Measurements from ENCODE around the gene DCP2.

DCP2 gene

DNA sequence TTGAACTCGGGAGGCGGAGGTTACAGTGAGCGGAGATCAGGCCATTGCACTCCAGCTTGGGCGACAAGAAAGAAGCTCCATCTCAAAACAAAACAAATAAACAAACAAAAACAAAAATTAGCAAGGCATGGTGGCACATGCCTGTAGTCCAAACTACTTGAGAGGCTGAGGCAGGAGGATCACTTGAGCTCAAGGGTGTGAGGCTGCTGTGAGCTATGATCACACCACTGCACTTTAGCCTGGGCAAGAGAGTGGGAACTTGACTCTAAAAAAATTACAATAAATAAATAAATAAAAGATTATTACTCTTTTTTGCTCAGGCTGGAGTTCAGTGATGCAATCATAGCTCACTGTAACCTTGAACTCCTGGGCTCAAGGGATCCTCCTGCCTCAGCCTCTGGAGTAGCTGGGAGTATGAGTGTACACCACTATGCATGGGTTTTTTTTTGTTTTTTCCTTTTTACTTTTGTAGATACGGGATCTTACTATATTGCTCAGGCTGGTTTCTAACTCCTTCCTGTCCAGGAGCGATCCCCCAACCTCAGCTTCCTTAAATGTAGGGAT, 9.0 kb upstream of the DCP2 start:
- DNase-seq (ENCODE audit: low read depth in 2 of 2): no peak

GRCh38 chr5:112968411-112969106, 8.0 kb upstream of the DCP2 start:
- DNase-seq (ENCODE audit: low read depth in 2 of 2): no peak

DNA sequence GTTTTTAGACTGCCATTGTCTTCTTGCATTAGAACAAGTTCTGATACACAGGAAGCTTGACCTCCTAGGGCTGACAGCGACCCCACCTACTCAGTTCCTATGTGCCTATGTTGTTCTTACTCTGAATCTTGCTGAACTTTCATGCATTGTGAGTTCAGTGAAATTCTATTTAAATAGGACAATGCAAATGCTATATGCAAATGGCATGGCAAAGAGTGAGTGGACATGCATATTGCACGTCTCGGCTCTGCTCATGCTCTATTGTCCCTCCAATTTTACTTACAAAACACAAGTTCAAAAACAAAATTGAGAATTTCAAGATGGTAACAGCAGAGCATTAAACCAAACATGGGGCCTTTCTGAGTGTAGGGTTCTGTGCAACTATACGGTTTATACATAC, 5.3 kb upstream of the DCP2 start:
- DNase-seq (ENCODE audit: low read depth in 2 of 2): no peak

- DNase-seq (ENCODE audit: low read depth in 2 of 2): no peak
Measured at GRCh38 chr5:112973036-112973435, 3.6 kb upstream of the DCP2 start.

GRCh38 chr5:112973904-112974303, 2.7 kb upstream of the DCP2 start:
- DNase-seq (ENCODE audit: low read depth in 2 of 2): no peak

GRCh38 chr5:112974901-112975300, 1.7 kb upstream of the DCP2 start:
- no peak for DNase-seq (ENCODE audit: low read depth in 2 of 2)

DNA sequence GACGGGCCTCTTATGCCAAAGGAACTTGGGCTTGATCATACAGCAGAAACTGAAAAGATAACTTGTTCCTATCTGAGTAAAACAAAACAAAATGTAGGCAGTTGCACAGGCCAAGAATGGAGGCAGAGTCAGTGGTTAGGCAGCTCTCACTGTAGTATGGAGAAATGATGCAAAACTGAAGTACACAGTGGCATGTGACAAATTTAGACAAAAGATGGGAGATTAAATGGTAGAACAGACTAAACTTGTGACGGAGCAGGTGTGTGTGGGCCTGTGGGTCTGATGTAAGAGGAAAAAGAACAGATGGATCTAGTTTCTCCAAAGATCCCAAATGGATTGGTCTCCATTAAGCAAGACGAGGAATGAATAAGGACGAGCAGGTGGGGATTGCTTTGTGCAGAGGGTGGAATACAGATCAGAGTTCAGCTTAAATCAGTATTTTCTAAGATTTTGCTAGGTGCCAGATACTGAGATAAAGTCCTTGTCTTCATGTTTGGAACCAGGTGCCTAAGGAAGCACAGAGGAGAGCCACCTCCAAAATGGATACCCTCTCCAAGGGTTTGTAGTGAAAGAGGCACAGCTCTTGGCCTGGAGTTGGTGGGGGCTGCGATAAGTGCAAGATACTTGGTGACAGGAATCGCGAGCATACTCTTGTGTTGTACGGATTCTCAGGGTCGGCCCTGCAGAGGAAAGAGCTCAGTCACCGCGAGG, 722 bp upstream of the DCP2 start:
- DNase-seq (ENCODE audit: low read depth in 2 of 2): no peak

DNA sequence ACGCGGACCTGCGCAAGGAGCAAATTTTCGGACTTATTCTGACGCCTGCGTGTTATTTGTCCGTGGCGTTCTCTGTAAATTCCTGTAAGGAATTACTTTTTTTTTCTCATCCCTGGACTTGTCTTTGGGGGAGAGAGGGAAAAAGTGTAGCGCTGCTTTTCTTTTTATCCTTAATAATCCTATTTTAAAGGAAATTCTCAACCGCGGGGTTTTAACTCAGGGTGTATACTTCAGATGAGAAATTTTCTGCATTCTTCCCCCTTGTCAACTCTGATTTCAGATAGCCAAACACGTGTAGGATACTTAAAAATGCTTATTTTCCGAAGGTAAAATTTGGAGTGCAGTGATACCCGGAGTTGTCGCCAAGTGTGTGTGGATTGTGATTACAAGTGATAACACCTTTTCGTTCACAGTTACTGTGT, 853 bp downstream of the DCP2 start:
- DNase-seq (ENCODE audit: low read depth in 2 of 2): no peak

DNA sequence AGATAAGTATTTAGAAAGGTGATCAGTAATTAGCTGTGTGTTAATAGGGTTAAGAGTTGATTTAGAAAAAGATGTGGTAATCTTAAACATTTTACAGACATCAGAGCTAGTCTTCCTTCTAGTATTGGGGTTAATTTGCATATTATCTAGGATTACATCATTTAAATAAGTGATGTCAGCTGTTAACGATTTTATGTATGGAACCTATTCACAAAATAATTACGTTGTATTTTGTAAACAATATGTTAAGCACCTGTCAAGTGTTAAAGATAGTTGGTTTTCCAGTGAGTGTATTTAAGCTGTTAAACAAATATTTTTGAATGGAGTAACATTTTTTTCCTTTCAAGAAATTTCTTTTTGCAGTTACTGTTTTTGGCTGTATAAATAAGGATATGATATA, 2.2 kb downstream of the DCP2 start:
- DNase-seq (ENCODE audit: low read depth in 2 of 2): no peak

DNA sequence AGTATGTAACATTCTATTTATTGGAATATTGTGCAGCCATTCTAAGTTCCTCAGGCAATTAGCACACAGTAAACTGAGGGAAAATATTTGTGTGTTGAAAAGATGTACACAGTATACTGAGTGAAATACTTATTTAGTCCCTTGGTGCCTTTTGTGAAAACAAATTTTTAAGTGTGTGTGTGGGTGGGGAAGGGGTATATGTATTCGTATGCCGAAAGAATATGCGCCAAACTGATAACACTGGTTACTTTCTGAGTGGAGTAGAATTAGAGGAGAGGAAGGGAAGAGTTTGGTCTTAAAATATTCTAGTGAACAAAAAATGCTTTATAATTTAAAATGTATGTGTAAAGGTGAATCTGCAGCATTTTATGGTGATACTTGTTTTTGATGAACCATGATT, 3.1 kb downstream of the DCP2 start:
- DNase-seq (ENCODE audit: low read depth in 2 of 2): no peak

- no peak for DNase-seq (ENCODE audit: low read depth in 2 of 2)
Measured at GRCh38 chr5:112983363-112983762, 6.8 kb downstream of the DCP2 start.

GRCh38 chr5:112986224-112986623, 9.6 kb downstream of the DCP2 start:
- no peak for DNase-seq (ENCODE audit: low read depth in 2 of 2)

GRCh38 chr5:112995764-112996618, 19.4 kb downstream of the DCP2 start:
- peak; percentile 55 to 62 for DNase-seq (ENCODE audit: low read depth in 2 of 2)

- DNase-seq (ENCODE audit: low read depth in 2 of 2): no peak
Measured at GRCh38 chr5:112996830-112997374, 20.3 kb downstream of the DCP2 start.

GRCh38 chr5:112998296-112998695, 21.7 kb downstream of the DCP2 start:
- no peak for DNase-seq (ENCODE audit: low read depth in 2 of 2)

GRCh38 chr5:113000466-113000865, 23.9 kb downstream of the DCP2 start:
- DNase-seq (ENCODE audit: low read depth in 2 of 2): no peak

DNA sequence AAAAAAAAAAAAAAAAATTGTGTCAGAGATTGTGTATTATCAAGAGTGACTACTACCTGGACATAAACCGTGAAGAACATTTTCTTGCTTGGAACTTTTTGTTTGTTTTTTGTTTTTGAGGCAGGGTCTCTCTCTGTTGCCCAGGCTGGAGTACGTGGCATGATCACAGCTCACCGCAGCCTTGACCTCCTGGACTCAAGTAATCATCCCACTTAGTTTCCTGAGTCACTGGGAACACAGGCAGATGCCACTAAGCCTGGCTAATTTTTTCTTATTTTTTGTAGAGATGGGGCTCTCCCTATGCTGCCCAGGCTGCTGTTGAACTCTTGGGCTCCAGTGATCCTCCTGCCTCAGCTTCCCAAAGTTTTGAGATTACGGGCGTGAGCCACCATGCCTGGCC, 25.8 kb downstream of the DCP2 start:
- no peak for DNase-seq (ENCODE audit: low read depth in 2 of 2)

GRCh38 chr5:113003763-113004162, 27.2 kb downstream of the DCP2 start:
- DNase-seq (ENCODE audit: low read depth in 2 of 2): no peak

- DNase-seq (ENCODE audit: low read depth in 2 of 2): no peak
Measured at GRCh38 chr5:113005454-113005853, 28.9 kb downstream of the DCP2 start.

DNA sequence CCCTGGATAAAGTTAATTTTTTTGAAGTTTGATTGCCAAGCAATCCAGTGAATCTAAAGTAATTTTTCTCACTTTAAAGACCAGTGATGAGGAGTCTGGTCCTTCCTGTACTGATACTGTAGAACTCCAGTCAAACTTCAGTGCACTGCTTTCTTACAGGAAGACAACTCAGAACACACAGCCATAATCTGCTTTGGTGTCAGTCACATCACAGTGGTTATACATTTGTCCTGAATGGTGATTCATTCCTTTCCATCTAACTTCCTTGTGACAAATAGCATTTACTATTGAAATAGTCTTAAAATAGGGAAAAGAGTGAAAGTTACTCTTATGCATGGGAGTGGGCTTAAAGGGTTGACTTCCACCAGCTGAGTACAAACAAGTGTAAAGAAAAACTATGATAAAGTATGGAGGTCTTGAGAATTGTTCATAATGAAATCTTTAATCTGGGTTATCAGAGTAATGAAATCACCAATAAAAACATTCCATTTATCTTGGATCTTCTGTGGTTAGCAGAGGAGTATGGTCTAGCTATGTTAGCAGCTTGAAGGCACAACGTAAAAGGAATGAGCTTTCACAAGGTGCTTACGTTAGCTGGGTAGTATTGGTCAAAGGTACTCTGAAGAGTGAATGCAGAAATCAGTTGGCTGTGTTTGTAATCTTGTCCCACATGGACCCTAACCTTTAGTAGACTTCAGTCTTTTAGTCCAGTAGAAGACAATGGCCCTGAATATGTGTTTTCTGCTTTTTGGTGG, 41.5 kb downstream of the DCP2 start:
- DNase-seq (ENCODE audit: low read depth in 2 of 2): no peak

Measured in stimulated activated CD8-positive, alpha-beta memory T cell treated with anti-CD3 and anti-CD28 coated beads, Interleukin-2, amount 100 ng/mL, for 48 hours (primary cell).